Fibroblast of skin of scalp (primary cell): ENCODE data around the gene AMELX.

Experiments
- DNase-seq: peaks from one replicate; pipeline ENCODE4 v3.0.0-alpha.2; 2013

AMELX gene

GRCh38 chrX:11311706-11312105, 18.5 kb downstream of the AMELX start:
- no peak for DNase-seq

DNA sequence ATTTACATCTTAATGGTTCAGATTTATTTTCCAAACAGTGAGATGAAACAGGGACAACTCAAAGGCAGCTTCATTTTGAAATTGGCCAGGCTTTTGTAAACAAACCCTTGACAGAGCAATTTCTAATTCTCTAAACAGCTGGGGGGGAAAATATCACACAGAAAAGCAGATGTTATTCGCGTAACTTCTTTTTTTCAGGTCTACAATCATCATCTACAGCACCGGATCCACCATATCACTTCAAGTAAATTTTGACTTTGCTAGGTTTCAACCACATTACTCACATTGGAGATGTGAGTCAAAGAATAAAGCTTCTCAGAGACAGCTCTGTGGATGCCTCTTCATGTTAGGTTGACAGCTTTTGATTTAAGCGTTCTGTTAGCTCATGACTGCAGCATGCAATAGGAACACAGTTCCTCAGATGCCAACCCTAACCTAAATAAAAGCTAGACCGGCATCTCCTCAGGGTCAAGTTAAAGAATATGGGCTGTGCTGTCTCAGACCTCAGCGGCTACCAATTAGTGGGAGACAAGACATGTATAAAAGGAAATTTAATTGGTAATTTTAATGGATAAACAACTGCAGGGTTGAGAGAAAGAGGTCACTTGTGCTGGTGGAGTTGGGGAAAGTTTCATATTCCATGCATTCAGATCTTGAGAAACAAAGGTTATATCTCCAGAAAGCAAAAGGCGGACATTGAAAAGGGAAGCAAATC, 26.8 kb downstream of the AMELX start:
- no peak for DNase-seq

DNA sequence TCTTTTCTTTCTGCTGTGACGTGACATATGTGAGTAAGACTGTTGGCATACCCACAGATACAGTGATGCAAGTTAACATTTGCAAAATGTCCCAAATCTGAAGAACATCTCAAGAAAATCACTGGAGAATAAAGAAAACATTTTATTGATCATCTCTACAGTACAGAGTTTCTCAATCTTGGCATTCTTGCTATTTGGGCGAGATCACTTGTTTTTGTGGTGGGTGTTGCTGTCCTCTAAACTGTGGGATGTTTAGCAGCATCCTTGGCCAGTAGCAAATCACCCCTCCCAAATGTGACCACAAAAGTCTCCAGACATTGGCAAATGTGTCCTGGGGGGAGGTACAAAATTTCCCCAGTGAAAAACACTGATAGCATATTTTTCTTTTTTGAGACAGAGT, 28.8 kb downstream of the AMELX start:
- no peak for DNase-seq

DNA sequence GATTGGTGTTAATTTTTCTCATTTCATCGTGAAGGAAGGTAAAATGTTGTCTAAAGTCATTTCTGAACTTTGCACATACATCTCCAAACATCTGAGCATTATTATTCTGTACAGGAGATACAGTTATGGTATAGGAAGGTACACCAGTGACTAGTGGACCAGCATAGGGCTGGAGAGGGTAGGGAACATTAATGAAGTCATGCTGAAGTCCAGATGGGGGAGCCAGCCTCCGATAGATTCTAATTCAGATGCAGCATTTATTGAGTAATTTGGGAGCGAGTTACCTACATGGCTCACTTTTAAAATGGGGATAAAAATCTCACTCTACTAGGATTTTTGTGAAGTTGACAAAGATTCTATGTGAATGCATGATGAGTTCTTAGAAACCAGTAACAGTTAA, 34.9 kb downstream of the AMELX start:
- DNase-seq = no peak

DNA sequence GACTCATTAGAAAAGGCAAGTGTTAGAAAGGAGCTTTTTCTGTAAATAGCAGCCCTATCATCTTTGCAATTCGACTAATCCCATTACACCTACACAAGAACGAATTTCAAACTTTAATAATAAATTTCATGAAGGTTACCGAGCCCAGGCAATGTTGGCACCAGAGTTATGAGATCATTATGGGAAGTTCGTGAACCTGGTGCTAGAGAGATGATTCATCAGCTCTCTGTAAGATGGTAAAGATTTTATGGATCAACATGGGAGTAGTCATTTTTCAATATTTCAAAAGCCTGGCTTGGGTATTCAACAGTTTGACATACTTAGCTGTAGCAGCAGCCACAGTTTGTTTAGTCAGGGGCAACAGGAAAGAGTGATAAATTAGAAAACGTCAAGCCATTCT, 35.8 kb downstream of the AMELX start:
- DNase-seq = peak; percentile 1

DNA sequence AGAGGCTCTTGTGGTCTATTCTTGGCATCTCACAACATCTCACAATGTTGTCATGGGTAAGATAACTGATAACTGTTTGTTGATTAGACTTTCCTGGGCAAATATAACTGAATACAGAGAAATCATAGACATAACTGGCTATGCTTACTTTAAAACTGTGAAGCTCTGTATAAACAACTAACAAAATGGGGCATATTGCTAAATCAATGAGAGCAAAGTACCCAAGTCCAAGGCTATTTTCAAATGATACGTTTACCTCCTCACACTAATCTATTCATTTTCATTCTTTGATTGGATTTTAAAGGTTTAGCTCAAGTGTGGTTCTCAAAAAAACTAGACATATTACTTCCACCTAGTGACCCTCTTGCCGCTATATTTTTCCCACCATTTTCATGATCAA, 38.6 kb downstream of the AMELX start:
- DNase-seq = no peak

GRCh38 chrX:11334165-11334564, 41.0 kb downstream of the AMELX start:
- no peak for DNase-seq

- DNase-seq = no peak
Measured at GRCh38 chrX:11336201-11336600, 43.0 kb downstream of the AMELX start.

GRCh38 chrX:11337292-11338009, 44.2 kb downstream of the AMELX start:
- DNase-seq = no peak

GRCh38 chrX:11341274-11342201, 48.3 kb downstream of the AMELX start:
- peak; percentile 62 for DNase-seq

DNA sequence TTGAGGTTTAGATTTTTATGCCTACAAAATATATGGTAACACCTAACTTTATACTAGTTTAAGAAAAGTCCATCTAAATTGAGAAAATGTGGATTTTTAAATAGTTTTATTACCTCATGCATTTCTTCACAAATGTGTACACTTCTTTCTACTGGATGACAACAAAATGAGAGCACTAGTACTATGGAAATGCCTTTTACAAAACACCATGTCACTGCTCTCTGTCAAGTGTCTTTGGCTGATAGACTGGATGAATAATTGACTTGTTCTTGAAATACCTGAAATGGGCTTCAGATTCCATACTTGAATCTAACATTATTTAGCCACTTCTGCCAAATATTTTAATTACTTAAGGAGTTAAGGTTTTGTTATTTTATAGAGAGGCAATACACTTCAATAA, 49.5 kb downstream of the AMELX start:
- no peak for DNase-seq

- DNase-seq = no peak
Measured at GRCh38 chrX:11346121-11346682, 53.0 kb downstream of the AMELX start.

GRCh38 chrX:11347300-11347699, 54.1 kb downstream of the AMELX start:
- DNase-seq = no peak

- DNase-seq = no peak
Measured at GRCh38 chrX:11349020-11349419, 55.8 kb downstream of the AMELX start.

DNA sequence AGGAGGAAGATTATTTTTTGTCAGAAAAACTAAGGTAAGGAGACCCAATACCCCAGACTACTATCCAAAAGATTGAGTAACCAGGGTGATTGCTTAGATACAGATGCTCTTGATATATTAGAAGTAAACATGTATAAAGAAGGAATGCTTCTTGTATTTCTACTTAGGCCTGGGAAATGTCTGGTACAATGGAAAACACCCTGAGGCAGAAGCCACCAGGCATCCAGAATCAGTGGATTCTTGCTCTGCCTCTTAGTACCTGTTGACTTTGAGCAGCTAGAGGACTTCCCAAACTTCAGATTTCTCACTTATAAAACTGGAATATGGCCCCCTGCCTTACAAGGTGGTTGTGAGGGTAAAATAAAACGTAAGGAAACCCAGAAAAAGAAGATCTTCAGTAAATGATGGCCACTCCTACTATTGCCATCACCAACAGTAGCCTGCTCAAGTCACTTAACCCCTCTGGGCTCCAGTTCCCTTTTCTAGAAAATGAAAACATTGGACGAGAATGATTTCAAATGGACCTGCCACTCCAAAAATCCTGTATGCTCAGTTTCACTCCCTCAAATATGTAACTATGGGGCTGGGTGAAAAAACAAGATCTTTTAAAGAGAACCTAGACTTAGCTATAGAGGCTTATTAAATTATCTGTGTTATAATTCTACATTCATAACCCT, 56.6 kb downstream of the AMELX start:
- no peak for DNase-seq
